ENCODE measurements around the gene DNAJB2. TPM values are rescaled to one million over a fixed set of nuclear protein-coding genes. Genes with fewer than 3 reads are reported as not detected.

DNAJB2 gene
- total RNA-seq, 4 donors from 2014 or later = 34.7 to 69.4 (median 58.3) TPM

- H3K4me1 ChIP-seq = peaks cover 0 to 30% (median 9%) of the 10 kb centered on the region in 4 donors
- TF ChIP-seq, protein P1, sequence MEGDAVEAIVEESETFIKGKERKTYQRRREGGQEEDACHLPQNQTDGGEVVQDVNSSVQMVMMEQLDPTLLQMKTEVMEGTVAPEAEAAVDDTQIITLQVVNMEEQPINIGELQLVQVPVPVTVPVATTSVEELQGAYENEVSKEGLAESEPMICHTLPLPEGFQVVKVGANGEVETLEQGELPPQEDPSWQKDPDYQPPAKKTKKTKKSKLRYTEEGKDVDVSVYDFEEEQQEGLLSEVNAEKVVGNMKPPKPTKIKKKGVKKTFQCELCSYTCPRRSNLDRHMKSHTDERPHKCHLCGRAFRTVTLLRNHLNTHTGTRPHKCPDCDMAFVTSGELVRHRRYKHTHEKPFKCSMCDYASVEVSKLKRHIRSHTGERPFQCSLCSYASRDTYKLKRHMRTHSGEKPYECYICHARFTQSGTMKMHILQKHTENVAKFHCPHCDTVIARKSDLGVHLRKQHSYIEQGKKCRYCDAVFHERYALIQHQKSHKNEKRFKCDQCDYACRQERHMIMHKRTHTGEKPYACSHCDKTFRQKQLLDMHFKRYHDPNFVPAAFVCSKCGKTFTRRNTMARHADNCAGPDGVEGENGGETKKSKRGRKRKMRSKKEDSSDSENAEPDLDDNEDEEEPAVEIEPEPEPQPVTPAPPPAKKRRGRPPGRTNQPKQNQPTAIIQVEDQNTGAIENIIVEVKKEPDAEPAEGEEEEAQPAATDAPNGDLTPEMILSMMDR (IDR thresholded peaks at IDR 0.05) = peak; percentile 94 to 99 (median 96)
- no peak for TF ChIP-seq POLR2A (IDR thresholded peaks at IDR 0.05)
- H3K27ac ChIP-seq = peak overlapping the region; percentile 93 to 99 (median 97)
- H3K27me3 ChIP-seq = no peaks in the 10 kb centered on the region
- H3K9me3 ChIP-seq = no peaks in the 10 kb centered on the region
- DNase-seq = peak; percentile 76 to 90 (median 88)
- peak overlapping the region; percentile 18 to 77 (median 32) for H3K4me3 ChIP-seq
- peaks cover 0 to 21% (median 0%) of the 10 kb centered on the region in 3 donors for H3K36me3 ChIP-seq
Measured at GRCh38 chr2:219277703-219278654, 1.2 kb upstream of the DNAJB2 start.

GRCh38 chr2:219278655-219279150 is 463 bp upstream of the DNAJB2 start:
- H3K4me3 ChIP-seq = peak overlapping the region; percentile 71 to 77 (median 74)
- H3K27ac ChIP-seq = peak overlapping the region; percentile 93 to 99 (median 97)
- DNase-seq = no peak
- no peak for TF ChIP-seq POLR2A (IDR thresholded peaks at IDR 0.05)
- TF ChIP-seq, protein P1 (IDR thresholded peaks at IDR 0.05) = no peak
- H3K36me3 ChIP-seq = peaks cover 0 to 28% (median 0%) of the 10 kb centered on the region in 3 donors
- no peaks in the 10 kb centered on the region for H3K27me3 ChIP-seq
- H3K4me1 ChIP-seq = peaks cover 0 to 30% (median 9%) of the 10 kb centered on the region in 4 donors
- H3K9me3 ChIP-seq = no peaks in the 10 kb centered on the region

DNA sequence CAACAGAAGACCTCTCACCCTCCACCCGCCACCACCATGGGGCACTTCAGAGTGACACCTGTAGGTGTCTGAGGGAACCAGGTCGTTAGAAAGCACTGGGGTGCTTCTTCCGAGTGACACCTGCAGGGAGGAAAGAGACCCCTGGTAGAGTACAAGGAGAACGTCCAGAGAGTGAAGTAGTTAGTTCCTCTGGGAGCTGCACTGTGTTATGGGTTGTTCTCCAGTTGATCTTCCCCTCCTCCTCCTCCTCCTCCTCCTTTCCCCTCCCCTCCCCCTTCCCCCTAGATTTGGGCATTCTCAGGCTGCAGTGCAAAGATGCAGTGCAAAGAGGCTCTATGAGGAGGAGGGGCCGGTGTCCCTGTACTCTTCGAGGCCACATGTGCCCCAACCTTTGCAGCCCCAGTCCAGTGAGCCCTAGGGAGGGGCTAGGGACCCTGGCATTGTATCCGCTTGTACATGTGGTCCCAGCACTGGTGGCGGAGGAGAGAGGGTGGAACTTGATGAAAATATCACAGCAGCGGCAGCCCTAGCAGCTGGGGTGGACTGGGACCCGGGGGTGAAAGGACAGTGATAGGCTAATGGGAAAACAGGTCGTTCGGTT is 850 bp downstream of the DNAJB2 start:
- Histone ChIP-seq H3K27ac (peak overlapping the region; percentile 93 to 99 (median 97)), H3K36me3 (peaks cover 0 to 41% (median 0%) of the 10 kb centered on the region in 3 donors), H3K27me3 (no peaks in the 10 kb centered on the region), H3K4me1 (peaks cover 0 to 30% (median 9%) of the 10 kb centered on the region in 4 donors), H3K9me3 (no peaks in the 10 kb centered on the region), H3K4me3 (peak overlapping the region; percentile 71 to 77 (median 74))
- TF ChIP-seq, protein P1 (IDR thresholded peaks at IDR 0.05) = peak in 5 of 6 experiments; percentile 13 to 45 (median 24)
- no peak for TF ChIP-seq POLR2A (IDR thresholded peaks at IDR 0.05)
- no peak for DNase-seq

DNA sequence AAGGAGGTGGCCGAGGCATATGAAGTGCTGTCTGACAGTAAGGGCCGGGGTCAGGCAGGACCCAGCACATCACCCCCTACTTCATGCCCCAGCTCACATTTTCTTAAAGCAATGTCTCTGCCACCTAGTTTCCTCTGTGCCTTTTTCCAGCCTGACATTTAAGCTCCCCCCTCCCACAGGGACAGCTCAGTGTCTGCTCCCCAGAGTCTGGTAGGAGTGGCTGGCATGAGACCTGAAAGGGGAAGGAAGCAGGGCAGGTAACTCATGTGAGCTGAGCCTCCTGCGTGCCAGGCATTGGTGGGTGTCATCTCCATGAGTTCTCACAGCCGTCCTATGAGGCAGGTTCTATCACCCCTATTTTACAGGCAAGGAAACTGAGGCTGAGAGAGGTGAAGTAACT is 1.5 kb downstream of the DNAJB2 start:
- no peaks in the 10 kb centered on the region for H3K27me3 ChIP-seq
- no peaks in the 10 kb centered on the region for H3K9me3 ChIP-seq
- H3K36me3 ChIP-seq = peaks cover 0 to 48% (median 0%) of the 10 kb centered on the region in 3 donors
- no peak overlapping the region for H3K4me3 ChIP-seq
- no peak for DNase-seq
- peaks cover 0 to 30% (median 9%) of the 10 kb centered on the region in 4 donors for H3K4me1 ChIP-seq
- TF ChIP-seq, protein P1 (IDR thresholded peaks at IDR 0.05) = no peak
- TF ChIP-seq POLR2A (IDR thresholded peaks at IDR 0.05) = no peak
- peak overlapping the region in 1 of 4 donors; percentile 99 for H3K27ac ChIP-seq

- H3K27me3 ChIP-seq = no peaks in the 10 kb centered on the region
- DNase-seq = no peak
- H3K27ac ChIP-seq = no peak overlapping the region
- no peaks in the 10 kb centered on the region for H3K9me3 ChIP-seq
- TF ChIP-seq, protein P1 (IDR thresholded peaks at IDR 0.05) = no peak
- TF ChIP-seq POLR2A (IDR thresholded peaks at IDR 0.05) = no peak
- peaks cover 0 to 30% (median 9%) of the 10 kb centered on the region in 4 donors for H3K4me1 ChIP-seq
- H3K4me3 ChIP-seq = no peak overlapping the region
- H3K36me3 ChIP-seq = peaks cover 0 to 57% (median 0%) of the 10 kb centered on the region in 3 donors
Measured at GRCh38 chr2:219281588-219281987, 2.4 kb downstream of the DNAJB2 start.
